OCI-LY1 (cell line): ENCODE data around the gene DNAAF9.

ENCODE experiments used
- H2AFZ ChIP-seq: fragments of 200-600 bp; sonication (generic), shearing (Covaris generic); 2 replicates; pipeline ENCODE4 v1.6.0; 2014; ENCODE audit warnings: antibody characterized with exemption, mild to moderate bottlenecking, low read length
- H3F3A ChIP-seq: fragments of 200-600 bp; sonication (generic), shearing (Covaris generic); 2 replicates; pipeline ENCODE4 v1.6.0; 2014; ENCODE audit warnings: mild to moderate bottlenecking, antibody characterized with exemption, low read length, moderate library complexity; ENCODE audit not compliant: insufficient read depth
- H3K27ac ChIP-seq: fragments of 200-600 bp; sonication (generic); 2 replicates; pipeline ENCODE4 v1.5.1; 2014; ENCODE audit warnings: low read length, mixed run types, mild to moderate bottlenecking, low read depth; ENCODE audit not compliant: poor library complexity, severe bottlenecking
- H3K27me3 ChIP-seq: fragments of 200-600 bp; sonication (generic); 2 replicates; pipeline ENCODE4 v1.6.0; 2014; ENCODE audit warnings: antibody characterized with exemption, mild to moderate bottlenecking, low read length, moderate library complexity; ENCODE audit not compliant: insufficient read depth
- H3K36me3 ChIP-seq: fragments of 200-600 bp; sonication (generic); 2 replicates; pipeline ENCODE4 v1.6.1; 2014; ENCODE audit warnings: mild to moderate bottlenecking, antibody characterized with exemption, low read length, moderate library complexity, mixed read lengths; ENCODE audit not compliant: insufficient read depth
- H3K4me1 ChIP-seq: fragments of 200-600 bp; sonication (generic); 2 replicates; pipeline ENCODE4 v1.5.1; 2014; ENCODE audit warnings: mild to moderate bottlenecking, low read length, moderate library complexity; ENCODE audit not compliant: insufficient read depth, severe bottlenecking
- H3K4me2 ChIP-seq: fragments of 200-600 bp; sonication (generic), shearing (Covaris generic); 2 replicates; pipeline ENCODE4 v1.6.1; 2014; ENCODE audit warnings: low read length
- H3K4me3 ChIP-seq: fragments of 200-600 bp; sonication (generic); 2 replicates; pipeline ENCODE4 v1.5.1; 2014; ENCODE audit warnings: low read length, low read depth, mild to moderate bottlenecking, mixed read lengths; ENCODE audit not compliant: poor library complexity, severe bottlenecking
- H3K79me2 ChIP-seq: fragments of 200-600 bp; shearing (Covaris generic); 2 replicates; pipeline ENCODE4 v1.6.1; 2016; ENCODE audit warnings: mixed run types, low read length, mixed read lengths; ENCODE audit not compliant: insufficient read depth
- H3K9ac ChIP-seq: fragments of 200-600 bp; sonication (generic), shearing (Covaris generic); 2 replicates; pipeline ENCODE4 v1.6.1; 2014; ENCODE audit warnings: mild to moderate bottlenecking, low read length, mixed read lengths
- H3K9me2 ChIP-seq: fragments of 200-600 bp; sonication (generic), shearing (Covaris generic); 2 replicates; pipeline ENCODE4 v1.6.1; 2014; ENCODE audit warnings: low read depth, mild to moderate bottlenecking, low read length, mixed read lengths
- H3K9me3 ChIP-seq: fragments of 200-600 bp; shearing (Covaris generic); 2 replicates; pipeline ENCODE4 v1.6.1; 2014; ENCODE audit warnings: low read length, mixed read lengths
- H4K20me1 ChIP-seq: fragments of 200-600 bp; sonication (generic), shearing (Covaris generic); 2 replicates; pipeline ENCODE4 v1.6.0; 2016; ENCODE audit warnings: mild to moderate bottlenecking, low read length; ENCODE audit not compliant: insufficient read depth
- CTCF ChIP-seq: fragments of 200-600 bp; sonication (generic), shearing (Covaris generic); IDR thresholded peaks from 2 replicates; pipeline ENCODE4 v1.5.1; 2017; ENCODE audit warnings: mild to moderate bottlenecking, antibody characterized with exemption, low read length, moderate library complexity, mixed read lengths
- EZH2 ChIP-seq: fragments of 200-600 bp; sonication (generic), shearing (Covaris generic); IDR thresholded peaks from 2 replicates; pipeline ENCODE4 v1.8.0; 2017; ENCODE audit warnings: borderline replicate concordance, mixed run types, mild to moderate bottlenecking, antibody characterized with exemption, low read length, moderate library complexity, mixed read lengths

DNAAF9 gene

GRCh38 chr20:3434232-3434631 lies 26.8 kb upstream of the DNAAF9 start:
- no peak overlapping the region for H2AFZ ChIP-seq
- no peak overlapping the region for H3K27ac ChIP-seq
- H3K79me2 ChIP-seq = no peaks in the 10 kb centered on the region
- H3F3A ChIP-seq = no peaks in the 10 kb centered on the region
- no peaks in the 10 kb centered on the region for H4K20me1 ChIP-seq
- TF ChIP-seq CTCF (no peak), EZH2 (no peak)
- H3K4me1 ChIP-seq = no peaks in the 10 kb centered on the region
- H3K9ac ChIP-seq = no peak overlapping the region
- H3K27me3 ChIP-seq = no peaks in the 10 kb centered on the region; the same call in 1 of the 2 replicates
- no peaks in the 10 kb centered on the region for H3K9me3 ChIP-seq
- H3K4me3 ChIP-seq = no peak overlapping the region
- no peaks in the 10 kb centered on the region for H3K36me3 ChIP-seq
- no peaks in the 10 kb centered on the region for H3K9me2 ChIP-seq
- no peak overlapping the region for H3K4me2 ChIP-seq

- Histone ChIP-seq H3K9me2 (no peaks in the 10 kb centered on the region), H3K79me2 (no peaks in the 10 kb centered on the region), H3K9ac (no peak overlapping the region), H3K4me3 (no peak overlapping the region), H3K27me3 (no peaks in the 10 kb centered on the region; the same call in 1 of the 2 replicates), H3F3A (no peaks in the 10 kb centered on the region), H3K27ac (no peak overlapping the region), H3K4me2 (no peak overlapping the region), H3K36me3 (no peaks in the 10 kb centered on the region), H3K9me3 (no peaks in the 10 kb centered on the region), H2AFZ (no peak overlapping the region), H3K4me1 (no peaks in the 10 kb centered on the region), H4K20me1 (no peaks in the 10 kb centered on the region)
- TF ChIP-seq CTCF (no peak), EZH2 (no peak)
Observed at GRCh38 chr20:3433744-3434143, 26.3 kb upstream of the DNAAF9 start.

GRCh38 chr20:3432844-3433243 lies 25.4 kb upstream of the DNAAF9 start:
- no peak overlapping the region for H3K4me2 ChIP-seq
- H4K20me1 ChIP-seq = no peaks in the 10 kb centered on the region
- no peak overlapping the region for H3K4me3 ChIP-seq
- no peaks in the 10 kb centered on the region; the same call in 1 of the 2 replicates for H3K27me3 ChIP-seq
- H3K9ac ChIP-seq = no peak overlapping the region
- H3K9me3 ChIP-seq = no peaks in the 10 kb centered on the region
- TF ChIP-seq EZH2 (no peak), CTCF (no peak)
- no peak overlapping the region for H3K27ac ChIP-seq
- no peak overlapping the region for H2AFZ ChIP-seq
- no peaks in the 10 kb centered on the region for H3K36me3 ChIP-seq
- H3F3A ChIP-seq = no peaks in the 10 kb centered on the region
- no peaks in the 10 kb centered on the region for H3K4me1 ChIP-seq
- H3K9me2 ChIP-seq = no peaks in the 10 kb centered on the region
- no peaks in the 10 kb centered on the region for H3K79me2 ChIP-seq
